Keratinocyte (primary cell): ENCODE data around the gene PIK3C3.

Experiments
- EZH2 ChIP-seq: IDR thresholded peaks from one replicate; pipeline ENCODE4 v1.6.1; 2012; ENCODE audit warnings: inconsistent platforms, mild to moderate bottlenecking, low read length, moderate library complexity
- TF ChIP-seq, protein P1 (sequence below), 3 experiments: IDR thresholded peaks in 1 of 3; conservative IDR thresholded peaks in 1 of 3; optimal IDR thresholded peaks in 1 of 3; 2 replicates in 2 of 3; 3 replicates in 1 of 3; pipeline versions ENCODE3 to v1.5.1; 2011; ENCODE audit warnings: low read length in 3 of 3, mild to moderate bottlenecking in 3 of 3, moderate library complexity in 2 of 3, control low read depth in 1 of 3, inconsistent platforms in 1 of 3; ENCODE audit not compliant: insufficient read depth in 2 of 3; ENCODE audit errors: extremely low read depth in 1 of 3

DNA sequence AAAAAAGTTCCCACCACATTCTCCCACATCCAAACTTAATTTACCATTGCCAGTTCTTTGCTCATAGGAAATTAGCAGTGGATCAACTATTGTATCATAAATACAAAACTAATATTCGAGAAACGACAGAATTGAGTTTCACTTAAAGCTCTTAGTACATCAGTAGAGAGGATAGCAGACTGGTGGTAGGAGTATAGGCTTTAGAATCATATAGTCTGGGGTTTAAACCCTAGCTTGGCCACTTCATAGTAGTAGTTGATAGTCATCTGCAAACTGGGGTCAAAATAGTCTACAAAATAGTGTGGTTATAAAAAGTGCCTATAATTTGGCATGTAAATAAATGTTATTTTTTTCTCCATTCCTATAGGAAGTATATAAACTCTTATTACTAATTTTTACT is 30.9 kb downstream of the PIK3C3 start:
- TF ChIP-seq, protein P1, sequence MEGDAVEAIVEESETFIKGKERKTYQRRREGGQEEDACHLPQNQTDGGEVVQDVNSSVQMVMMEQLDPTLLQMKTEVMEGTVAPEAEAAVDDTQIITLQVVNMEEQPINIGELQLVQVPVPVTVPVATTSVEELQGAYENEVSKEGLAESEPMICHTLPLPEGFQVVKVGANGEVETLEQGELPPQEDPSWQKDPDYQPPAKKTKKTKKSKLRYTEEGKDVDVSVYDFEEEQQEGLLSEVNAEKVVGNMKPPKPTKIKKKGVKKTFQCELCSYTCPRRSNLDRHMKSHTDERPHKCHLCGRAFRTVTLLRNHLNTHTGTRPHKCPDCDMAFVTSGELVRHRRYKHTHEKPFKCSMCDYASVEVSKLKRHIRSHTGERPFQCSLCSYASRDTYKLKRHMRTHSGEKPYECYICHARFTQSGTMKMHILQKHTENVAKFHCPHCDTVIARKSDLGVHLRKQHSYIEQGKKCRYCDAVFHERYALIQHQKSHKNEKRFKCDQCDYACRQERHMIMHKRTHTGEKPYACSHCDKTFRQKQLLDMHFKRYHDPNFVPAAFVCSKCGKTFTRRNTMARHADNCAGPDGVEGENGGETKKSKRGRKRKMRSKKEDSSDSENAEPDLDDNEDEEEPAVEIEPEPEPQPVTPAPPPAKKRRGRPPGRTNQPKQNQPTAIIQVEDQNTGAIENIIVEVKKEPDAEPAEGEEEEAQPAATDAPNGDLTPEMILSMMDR (optimal IDR thresholded peaks at IDR 0.05 in 1 of 3, IDR thresholded peaks at IDR 0.05 in 1 of 3, conservative IDR thresholded peaks at IDR 0.05 in 1 of 3; ENCODE audit: extremely low read depth in 1 of 3, insufficient read depth in 2 of 3, low read length in 3 of 3) = no peak
- no peak for TF ChIP-seq EZH2
